Measurements from ENCODE around the gene ZNF444.
"Not testable (repeated sequence)": the region's sequence is repeated elsewhere in the genome, so short reads cannot be mapped to it uniquely, and the experiment has no call there.

ZNF444 gene
- total RNA-seq, result 15.8 to 25.3 (median 22.1) reads per million in 4 experiments

DNA sequence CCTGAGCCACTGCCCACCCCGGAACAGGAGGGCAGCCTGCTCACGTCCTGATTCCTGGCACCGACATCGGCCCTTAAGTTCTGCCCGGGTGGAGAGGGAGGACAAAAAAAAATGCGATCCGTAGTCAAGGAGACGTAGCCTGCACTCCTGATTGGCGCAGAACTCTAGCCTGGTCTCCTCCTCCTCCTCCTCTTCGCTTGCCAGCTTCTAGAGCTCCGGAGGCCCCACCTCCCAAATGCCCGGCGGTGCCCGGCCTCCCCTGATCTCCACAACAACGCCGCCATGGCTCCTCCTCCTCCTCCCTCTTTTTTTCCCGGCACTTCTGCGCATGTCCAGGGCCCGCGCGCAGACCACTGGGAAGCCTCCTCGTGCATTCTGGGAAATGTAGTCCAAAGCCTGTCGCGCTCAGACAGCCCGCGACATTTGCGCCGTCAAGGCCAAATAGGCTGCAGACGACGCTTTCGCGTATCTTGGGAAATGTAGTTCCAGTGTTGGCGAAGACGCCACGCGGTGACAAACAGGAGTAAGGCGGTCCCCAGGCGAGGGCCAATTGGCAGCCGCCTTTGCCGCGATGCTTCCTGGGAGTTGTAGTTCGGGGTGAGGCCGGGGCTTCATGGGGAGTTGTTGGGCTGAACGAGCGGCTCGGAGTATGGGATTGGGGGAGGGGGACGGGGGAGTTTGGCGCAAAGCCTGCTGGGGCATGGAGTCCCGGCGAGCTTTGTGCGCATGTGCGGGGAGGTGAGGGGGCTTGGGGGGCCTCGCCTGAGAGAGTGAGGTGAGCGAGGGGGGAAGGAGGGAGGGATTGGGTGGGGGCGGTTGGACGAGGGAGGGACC lies at the start of gene ZNF444:
ZNF444 (plus strand) TSS at position 705 of the 834 bp plus-strand sequence. CDS start 5,625 bp downstream, outside the sequence.
- DNase-seq, result peak; percentile 100

DNA sequence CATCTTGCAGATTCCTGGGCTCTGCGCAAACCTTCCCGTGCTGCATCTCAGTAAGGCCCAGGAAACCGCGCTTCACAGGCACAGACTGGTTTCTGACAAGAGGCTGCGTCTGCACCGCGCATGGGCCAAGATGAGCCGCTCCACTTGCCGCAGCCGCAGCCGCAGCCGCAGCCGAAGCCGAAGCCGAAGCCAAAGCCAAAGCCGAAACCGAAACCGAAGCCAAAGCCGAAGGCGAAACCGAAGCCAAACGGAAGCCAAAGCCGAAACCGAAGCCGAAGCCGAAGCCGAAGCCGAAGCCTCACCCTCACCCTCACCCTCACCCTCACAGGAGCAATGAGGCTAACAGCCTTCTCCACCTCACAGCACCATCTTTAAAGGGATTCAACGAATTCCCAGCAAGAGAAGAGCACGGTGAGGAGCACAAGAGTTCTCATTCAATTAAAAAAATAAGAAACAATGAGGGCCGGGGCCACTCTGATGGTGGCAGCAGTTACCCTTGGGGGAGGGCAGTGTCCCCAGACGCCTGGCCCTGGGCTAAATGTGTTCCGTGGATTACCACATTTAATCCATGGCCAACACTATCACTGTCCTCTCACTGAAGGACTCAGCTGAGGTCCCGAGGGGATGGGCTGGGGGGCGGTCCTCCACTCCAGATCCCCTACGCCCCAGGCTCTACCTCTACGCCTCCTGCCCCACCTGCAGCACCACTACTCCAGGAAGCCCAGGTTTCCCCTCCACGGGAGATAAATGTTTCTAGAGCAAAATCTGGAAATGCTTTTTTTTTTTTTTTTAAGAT lies 49.1 kb upstream of the ZNF444 start:
- no peak for DNase-seq

DNA sequence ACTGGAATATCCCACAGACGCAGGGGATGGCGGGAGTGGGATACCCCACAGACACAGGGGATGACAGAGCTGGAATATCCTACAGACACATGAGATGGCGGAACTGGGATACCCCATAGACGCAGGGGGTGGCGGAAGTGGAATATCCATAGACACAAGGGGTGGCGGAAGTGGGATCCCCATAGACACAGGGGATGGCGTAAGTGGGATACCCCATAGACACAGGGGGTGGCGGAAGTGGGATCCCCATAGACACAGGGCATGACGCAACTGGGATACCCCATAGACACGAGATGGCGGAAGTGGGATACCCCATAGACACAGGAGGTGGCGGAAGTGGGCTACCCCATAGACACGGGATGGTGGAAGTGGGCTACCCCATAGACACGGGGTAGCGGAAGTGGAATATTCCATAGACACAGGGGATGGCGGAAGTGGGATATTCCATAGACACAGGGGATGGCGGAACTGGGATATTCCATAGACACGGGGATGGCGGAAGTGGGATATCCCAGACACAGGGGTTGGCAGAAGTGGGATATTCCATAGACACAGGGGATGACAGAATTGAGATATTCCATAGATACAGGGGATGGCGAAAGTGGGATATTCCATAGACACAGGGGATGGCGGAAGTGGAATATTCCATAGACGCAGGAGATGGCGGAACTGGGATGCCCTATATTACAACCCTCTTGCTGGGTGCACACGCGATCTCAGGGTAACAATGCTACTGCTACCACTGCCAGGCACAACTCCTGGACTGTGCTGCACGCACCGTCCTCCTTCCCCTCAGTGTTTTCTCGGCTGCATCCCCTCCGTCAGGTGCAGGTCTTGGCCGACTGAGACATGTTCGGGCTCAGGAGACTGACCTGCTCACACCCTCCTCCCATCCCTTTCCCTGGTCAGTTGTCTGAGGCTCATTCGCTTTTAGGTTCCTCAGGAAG lies 48.1 kb upstream of the ZNF444 start:
- DNase-seq, result no peak

- DNase-seq, result no peak
Measured at GRCh38 chr19:56094449-56094848, 46.6 kb upstream of the ZNF444 start.

DNA sequence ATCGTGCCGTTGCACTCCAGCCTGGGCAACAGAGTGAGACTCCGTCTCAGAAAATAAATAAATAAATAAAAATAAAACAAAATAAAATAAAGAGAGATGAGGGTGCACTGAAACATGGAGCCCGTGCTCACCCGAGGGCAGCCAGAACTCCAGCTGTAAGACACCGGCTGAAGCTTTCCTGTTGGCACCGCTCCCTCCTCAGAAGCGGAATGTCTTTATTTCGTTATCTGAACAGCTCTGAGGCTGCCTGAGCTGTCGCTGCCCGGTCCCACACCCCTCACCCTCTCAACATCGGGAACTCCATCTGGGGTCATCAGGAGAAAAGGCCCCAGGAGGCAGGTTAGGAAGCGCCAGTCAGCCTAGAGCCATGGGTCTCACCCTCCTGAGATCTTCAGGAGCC lies 44.4 kb upstream of the ZNF444 start:
- DNase-seq, result no peak

DNA sequence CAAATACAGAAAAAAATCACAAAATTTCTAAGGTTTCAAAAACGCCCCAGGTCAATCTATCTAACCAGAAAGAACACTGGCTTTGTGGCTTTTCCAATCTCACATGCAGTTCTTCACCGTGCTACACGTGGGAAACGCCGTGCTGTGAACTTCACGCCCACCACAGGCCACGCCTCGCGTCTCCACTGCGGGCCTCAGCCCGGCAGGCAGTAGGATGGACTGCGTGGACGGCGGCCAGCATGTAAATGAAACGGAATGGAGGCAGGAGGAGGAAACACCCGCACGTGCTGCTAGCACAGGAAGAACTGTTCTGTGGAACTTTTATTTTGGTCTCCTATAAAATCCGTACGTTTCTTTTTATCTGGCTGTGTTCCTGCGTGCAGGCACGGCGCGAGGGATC lies 43.8 kb upstream of the ZNF444 start:
- no peak for DNase-seq

GRCh38 chr19:56097776-56098175 lies 43.3 kb upstream of the ZNF444 start:
- DNase-seq, result no peak

DNA sequence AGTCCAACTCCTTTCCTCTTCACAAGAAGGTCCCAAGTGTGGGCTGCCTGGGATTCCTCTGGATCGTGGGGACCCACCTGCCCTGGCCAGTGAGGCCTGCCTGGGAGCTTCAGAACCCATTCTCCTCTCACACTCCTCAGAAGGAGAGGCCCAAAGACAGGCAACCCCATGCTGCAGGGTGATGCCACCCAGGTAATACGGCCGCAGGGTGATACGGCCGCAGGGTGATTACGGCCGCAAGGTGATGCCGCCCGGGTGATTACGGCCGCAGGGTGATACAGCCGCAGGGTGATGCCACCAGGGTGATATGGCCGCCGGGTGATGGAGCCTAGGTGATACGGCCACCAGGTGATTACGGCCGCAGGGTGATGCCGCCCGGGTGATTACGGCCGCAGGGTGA lies 42.9 kb upstream of the ZNF444 start:
- DNase-seq, result not testable (repeated sequence)

DNA sequence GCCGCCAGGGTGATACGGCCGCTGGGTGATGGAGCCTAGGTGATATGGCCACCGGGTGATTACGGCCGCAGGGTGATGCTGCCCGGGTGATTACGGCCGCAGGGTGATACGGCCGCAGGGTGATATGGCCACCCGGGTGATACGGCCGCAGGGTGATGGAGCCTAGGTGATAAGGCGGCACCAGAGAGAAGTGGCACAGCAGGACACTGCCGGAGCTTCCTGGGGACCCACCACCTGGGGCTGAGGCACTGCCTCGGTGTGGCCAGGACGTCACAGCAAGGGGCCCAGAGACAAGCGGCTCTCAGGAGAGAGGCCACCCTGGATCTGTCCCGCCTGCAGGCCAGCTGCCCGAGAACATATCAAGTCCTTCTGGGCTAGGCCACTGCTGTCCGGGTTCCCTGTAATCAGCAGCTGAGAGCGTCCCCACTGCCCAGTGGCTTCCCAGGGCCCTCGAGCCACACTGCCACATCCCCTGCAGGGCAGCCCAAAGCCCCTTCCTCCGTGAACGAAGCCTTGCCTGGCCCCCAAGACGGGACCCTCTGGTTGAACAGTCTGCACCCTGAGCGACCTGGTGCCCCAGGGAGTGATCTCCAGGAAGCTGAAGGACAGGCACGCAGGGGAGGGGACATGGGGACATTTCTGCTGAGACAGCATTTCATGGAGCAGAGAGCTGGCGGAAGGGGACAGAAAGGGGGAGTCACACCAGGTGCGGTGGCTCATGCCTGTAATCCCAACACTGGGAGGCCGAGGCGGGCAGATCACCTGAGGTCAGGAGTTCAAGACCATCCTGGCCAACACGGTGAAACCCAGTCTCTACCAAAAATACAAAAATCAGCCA lies 42.1 kb upstream of the ZNF444 start:
- DNase-seq, result no peak

DNA sequence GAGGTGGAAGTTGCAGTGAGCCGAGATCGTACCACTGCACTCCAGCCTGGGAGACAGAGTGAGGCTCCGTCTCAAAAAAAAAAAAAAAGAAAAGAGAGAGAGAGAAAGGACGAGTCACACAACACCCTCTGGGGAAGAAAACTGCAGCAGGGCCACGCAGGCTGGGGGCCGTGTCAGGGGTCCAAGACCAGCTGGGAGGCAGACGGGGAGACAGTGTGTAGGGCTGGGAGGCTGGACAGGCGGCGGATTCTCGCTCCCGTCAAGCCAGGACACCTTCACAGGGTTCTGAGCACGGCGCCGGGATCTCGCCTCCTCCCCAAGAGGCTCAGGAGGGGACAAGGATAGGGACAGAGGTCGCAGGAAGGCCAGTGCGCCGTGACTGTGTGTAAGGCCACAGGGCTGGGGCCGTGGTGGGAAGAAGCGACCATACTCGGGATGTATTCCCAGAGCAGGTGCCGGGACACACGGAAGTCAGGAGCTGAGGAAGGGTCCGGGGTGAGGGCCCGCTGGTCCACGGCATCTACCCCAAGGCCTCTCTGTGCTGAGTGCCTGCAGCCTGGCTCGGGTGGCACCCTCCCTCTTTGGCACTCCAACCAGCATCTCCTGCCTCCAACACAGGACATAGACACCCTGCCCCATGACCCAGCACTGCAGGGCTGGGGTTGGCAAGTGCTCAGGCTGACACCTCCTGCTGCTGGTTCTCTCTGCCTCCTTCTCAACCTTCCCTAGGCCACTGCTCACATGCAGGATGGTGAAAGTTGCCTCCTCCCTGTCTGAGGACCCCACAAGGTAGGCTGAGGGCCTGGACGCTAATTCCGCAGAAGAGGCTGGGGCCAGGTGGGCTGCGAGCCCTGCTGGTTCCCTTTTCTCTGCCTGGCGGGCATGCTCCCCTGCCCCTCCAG lies 41.2 kb upstream of the ZNF444 start:
- DNase-seq, result no peak

GRCh38 chr19:56101095-56101494 lies 40.0 kb upstream of the ZNF444 start:
- DNase-seq, result no peak

- DNase-seq, result no peak
Measured at GRCh38 chr19:56101746-56102535, 39.1 kb upstream of the ZNF444 start.

DNA sequence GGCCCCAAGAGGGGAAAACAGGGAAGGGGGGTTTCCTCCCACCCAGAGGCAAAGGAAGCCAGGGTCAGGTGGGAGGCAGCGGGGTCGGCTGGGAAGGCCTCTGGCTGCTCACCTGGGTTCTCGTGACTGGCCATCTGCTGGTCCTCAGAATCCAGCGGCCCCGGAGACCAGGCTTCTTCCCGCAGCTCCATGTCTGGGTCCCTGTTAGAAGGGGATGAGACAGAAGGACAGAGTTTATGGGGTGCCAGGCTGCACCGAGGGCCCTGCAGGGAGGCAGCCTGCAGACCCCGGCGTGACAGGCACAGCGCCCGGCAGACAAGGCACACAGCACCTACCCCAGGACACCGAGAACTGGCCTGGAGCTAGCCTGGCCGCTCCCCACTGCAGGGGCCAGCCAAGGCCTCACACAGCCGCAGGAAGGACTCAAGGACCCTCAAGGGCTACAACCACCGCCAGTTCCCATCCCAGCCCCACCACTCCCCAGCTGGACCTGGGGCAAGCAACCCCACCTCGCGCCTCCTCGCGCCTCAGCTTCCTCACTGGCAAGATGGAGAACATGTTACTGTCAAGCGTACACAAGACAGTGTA lies 38.0 kb upstream of the ZNF444 start:
- DNase-seq, result no peak

DNA sequence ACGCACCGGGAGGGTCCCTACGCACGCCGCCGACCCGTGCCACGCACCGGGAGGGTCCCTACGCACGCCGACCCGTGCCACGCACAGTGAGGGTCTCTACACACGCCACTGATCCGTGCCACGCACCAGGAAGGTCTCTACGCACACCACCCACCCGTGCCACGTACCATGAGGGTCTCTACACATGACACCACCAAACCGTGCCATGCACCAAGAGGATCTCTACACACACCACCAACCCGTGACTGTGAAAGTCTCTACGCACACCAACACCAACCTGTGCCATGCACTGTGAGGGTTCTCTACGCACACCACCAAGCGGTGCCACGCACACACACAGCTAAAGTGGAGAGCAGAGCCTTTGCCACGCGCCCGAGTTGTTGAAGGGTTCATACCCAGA lies 36.7 kb upstream of the ZNF444 start:
- no peak for DNase-seq

DNA sequence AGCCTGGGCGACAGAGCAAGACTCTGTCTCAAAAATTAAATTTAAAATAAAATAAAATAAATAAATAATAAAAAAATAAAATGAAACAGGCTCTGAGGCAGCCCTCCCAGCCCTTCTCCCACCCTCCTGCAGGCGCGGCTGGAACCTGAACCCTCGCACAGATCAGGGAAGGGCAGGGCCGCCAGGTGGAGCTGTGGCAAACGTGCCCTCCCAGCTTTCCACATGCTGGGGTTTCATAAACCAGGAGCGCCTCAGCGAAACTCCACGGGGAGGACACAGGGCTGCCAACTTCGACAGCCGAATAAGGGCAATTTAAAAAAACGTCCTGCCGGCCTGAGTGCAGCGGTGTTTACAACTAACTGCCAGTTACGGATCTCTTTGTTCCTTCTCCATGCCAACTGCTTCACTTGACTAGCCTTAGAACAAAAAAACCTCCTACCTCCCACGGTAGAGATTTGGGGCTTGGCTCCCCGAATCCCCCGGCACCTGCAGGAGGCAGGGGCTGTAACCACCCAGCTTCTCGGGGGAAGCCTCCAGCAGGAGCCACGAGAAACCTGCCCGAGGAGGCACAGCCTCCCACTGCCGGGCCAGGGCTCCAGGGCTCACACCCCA lies 35.9 kb upstream of the ZNF444 start:
- DNase-seq, result peak; percentile 41

GRCh38 chr19:56105831-56106396 lies 35.2 kb upstream of the ZNF444 start:
- DNase-seq, result not testable (repeated sequence)

DNA sequence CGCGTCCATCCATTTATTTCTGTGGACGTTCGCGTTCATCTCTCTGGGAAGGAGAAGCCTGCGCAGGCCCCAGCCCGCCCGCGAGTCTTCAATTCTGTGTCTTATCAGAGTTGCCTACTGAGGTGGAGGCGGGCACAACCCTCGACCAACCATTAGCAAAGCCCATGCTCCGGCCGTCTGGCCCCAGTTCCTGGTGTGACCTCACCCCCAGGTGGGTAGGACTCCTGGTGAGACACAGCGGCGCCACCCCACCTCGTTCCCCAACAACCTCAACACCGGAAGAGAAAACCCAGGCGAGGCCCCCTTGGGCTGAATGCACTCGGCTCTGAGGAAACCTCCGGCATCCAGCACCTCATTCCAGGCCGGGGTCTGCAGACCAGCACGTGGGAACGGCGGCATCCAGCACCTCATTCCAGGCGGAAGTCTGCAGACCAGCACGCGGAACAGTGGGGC lies 34.7 kb upstream of the ZNF444 start:
- DNase-seq, result no peak

- no peak for DNase-seq
Measured at GRCh38 chr19:56106993-56107392, 34.1 kb upstream of the ZNF444 start.
